ENCODE data around the gene NPHP4.

DNA sequence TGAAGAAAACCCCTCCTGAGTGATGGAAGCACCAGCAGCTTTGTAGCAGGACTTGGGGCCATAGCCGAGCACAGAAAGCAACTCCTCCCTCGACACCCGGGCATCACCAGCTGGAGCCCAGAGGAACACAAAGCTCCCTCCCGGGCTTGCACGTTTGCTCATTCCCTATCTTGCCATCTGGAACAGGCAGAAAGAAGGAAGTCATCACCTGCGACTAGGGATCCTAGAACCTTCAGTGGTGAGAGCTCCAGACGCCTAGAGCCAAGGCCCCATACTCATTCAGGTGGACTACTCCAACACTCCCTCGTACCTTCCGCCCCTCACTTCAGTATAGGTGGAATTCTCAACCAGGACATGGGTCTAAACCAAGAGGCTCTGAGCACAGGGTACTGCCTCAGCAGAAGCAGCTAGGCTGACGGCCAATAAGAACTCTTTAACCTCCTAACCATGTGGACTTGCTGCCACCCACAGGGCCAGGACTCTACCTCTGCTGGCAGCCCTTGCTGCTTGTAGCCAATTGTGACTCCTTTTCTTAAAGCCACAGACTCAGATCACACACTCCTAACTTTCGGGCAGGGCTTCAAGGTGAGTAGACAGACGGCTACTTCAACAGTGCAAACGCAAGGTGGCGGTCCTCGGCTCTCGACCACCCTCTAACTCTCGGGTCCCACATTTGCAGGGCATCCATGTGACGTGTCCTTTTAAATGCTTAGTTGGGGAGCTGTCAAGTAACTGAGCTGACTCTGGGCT, 65.4 kb downstream of the NPHP4 start:
- TF ChIP-seq YY1 (IDR thresholded peaks at IDR 0.05; ENCODE audit: insufficient read depth, insufficient read length) (no peak), ZNF274 (IDR thresholded peaks at IDR 0.05; ENCODE audit: low read depth, low read length) (no peak), SUZ12 (IDR thresholded peaks at IDR 0.05; ENCODE audit: extremely low read depth, insufficient read depth, insufficient read length) (no peak)
